ENCODE measurements around the gene TXNDC5. TPM values are rescaled to one million over a fixed set of nuclear protein-coding genes. Genes with fewer than 3 reads are reported as not detected.
A peak's percentile ranks its signal among the peaks of the same experiment; 100 is the strongest.

The TXNDC5 gene
- 343 and 378 TPM in 2 replicates for total RNA-seq (2014; rRNA removed; shearing (Covaris generic))

- H3K9me3 ChIP-seq (replicated peaks): no peaks in the 10 kb centered on the region; the same call in 1 of the 2 replicates
- no peaks in the 10 kb centered on the region for H3K27me3 ChIP-seq (replicated peaks)
- H3K27ac ChIP-seq: peak within 1 kb of the TSS; percentile 63
- peaks cover 16% of the 10 kb centered on the region for H3K36me3 ChIP-seq
- DNase-seq (ENCODE audit: low read depth in 1 of 2, low spot score in 2 of 2): peak; percentile 59 to 77
- H3K4me3 ChIP-seq: peak within 1 kb of the TSS; percentile 90
- peaks cover 26% of the 10 kb centered on the region for H3K4me1 ChIP-seq (replicated peaks)
Observed at GRCh38 chr6:7910654-7911344, at the start of gene TXNDC5. Gene TXNDC5 (minus strand): TSS chr6:7910788. CDS start chr6:7910776, 12 bp downstream.

- Histone ChIP-seq H3K36me3 (no peaks in the 10 kb centered on the region), H3K27me3 (replicated peaks) (no peaks in the 10 kb centered on the region), H3K27ac (no peak overlapping the region), H3K4me3 (no peak overlapping the region), H3K4me1 (replicated peaks) (no peaks in the 10 kb centered on the region), H3K9me3 (replicated peaks) (no peaks in the 10 kb centered on the region; the same call in 1 of the 2 replicates)
- DNase-seq (ENCODE audit: low read depth in 1 of 2, low spot score in 2 of 2): no peak
Observed at GRCh38 chr6:7960141-7960540, 49.6 kb upstream of the TXNDC5 start.

GRCh38 chr6:7959453-7959852 lies 48.9 kb upstream of the TXNDC5 start:
- Histone ChIP-seq H3K27ac (no peak overlapping the region), H3K27me3 (replicated peaks) (no peaks in the 10 kb centered on the region), H3K4me3 (no peak overlapping the region), H3K36me3 (no peaks in the 10 kb centered on the region), H3K4me1 (replicated peaks) (no peaks in the 10 kb centered on the region), H3K9me3 (replicated peaks) (no peaks in the 10 kb centered on the region; the same call in 1 of the 2 replicates)
- DNase-seq (ENCODE audit: low read depth in 1 of 2, low spot score in 2 of 2): no peak

DNA sequence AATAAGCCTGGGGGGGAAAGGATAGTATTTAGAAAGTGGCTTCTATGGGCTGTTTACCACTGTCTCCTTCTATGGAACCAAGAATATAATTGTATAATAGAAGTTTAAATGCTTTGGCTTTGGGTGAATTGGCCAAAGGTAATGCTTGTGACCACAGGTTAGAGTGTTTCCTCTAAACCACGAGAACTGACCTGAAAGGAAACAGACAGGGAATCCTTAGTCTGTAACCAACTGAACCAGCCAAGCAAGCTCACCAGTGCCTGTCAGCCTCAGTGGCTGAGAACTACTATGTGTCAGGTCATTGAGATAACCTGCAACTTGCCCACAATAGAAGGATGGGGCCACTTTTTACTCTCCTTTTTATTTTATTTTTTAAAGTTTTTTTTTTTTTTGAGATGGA lies 47.9 kb upstream of the TXNDC5 start:
- Histone ChIP-seq H3K4me3 (no peak overlapping the region), H3K4me1 (replicated peaks) (no peaks in the 10 kb centered on the region), H3K27me3 (replicated peaks) (no peaks in the 10 kb centered on the region), H3K27ac (no peak overlapping the region), H3K36me3 (no peaks in the 10 kb centered on the region), H3K9me3 (replicated peaks) (no peaks in the 10 kb centered on the region; the same call in 1 of the 2 replicates)
- DNase-seq (ENCODE audit: low read depth in 1 of 2, low spot score in 2 of 2): no peak

- DNase-seq (ENCODE audit: low read depth in 1 of 2, low spot score in 2 of 2): no peak
- Histone ChIP-seq H3K4me3 (no peak overlapping the region), H3K27ac (no peak overlapping the region), H3K4me1 (replicated peaks) (no peaks in the 10 kb centered on the region), H3K9me3 (replicated peaks) (no peaks in the 10 kb centered on the region; the same call in 1 of the 2 replicates), H3K27me3 (replicated peaks) (no peaks in the 10 kb centered on the region), H3K36me3 (no peaks in the 10 kb centered on the region)
Observed at GRCh38 chr6:7956257-7956656, 45.7 kb upstream of the TXNDC5 start.

DNA sequence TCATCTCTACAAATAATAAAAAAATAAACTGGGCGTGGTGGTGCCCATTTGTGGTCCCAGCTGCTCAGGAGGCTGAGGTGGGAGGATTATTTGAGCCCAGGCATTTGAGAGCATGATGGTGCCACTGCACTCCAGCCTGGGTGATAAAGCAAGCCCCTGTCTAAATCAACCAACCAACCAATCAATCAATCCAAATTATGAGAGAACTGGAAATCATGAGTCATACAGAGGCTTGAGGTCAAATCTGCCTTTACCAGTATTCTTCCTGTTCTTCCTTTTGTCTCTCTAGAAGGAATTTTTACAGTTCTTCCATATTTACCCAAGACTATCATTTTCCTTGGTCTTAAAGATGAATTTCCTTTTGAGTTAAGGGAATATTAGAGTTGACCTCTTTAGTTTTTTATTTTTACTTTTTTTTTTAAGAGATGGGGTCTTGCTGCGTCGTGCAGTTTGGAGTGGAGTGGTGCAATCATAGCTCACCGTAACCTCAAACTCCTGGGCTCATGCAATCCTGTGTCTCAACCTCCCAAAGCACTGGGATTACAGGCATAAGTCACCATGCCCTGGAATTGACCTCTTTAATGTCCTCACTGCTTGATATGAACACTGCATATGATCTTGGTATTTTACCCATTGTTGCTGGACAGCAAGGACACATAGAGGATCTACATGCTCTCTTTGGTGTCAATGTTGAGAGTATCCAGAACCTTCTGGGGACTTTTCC lies 44.1 kb upstream of the TXNDC5 start:
- no peak for DNase-seq (ENCODE audit: low read depth in 1 of 2, low spot score in 2 of 2)
- Histone ChIP-seq H3K4me3 (no peak overlapping the region), H3K4me1 (replicated peaks) (no peaks in the 10 kb centered on the region), H3K36me3 (no peaks in the 10 kb centered on the region), H3K27ac (no peak overlapping the region), H3K9me3 (replicated peaks) (no peaks in the 10 kb centered on the region), H3K27me3 (replicated peaks) (no peaks in the 10 kb centered on the region)

DNA sequence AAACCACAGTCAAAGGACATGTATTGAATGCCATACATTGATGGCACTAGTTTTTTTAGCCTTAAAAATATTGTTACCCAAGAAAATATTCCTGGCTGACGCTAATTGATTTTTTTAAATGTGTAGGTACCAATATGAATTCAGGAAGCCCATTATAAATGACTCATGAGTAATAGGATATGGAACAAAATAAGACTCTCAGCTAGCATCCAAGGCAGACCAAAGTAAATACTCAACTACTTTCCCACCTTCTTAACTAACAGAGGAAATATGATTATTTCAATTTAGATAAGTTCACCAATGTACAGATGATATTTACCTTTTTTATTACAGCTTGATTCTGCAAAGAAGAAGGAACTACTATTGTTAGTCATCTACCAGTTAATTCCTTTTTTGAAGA lies 43.2 kb upstream of the TXNDC5 start:
- Histone ChIP-seq H3K4me1 (replicated peaks) (no peaks in the 10 kb centered on the region), H3K27ac (no peak overlapping the region)

DNA sequence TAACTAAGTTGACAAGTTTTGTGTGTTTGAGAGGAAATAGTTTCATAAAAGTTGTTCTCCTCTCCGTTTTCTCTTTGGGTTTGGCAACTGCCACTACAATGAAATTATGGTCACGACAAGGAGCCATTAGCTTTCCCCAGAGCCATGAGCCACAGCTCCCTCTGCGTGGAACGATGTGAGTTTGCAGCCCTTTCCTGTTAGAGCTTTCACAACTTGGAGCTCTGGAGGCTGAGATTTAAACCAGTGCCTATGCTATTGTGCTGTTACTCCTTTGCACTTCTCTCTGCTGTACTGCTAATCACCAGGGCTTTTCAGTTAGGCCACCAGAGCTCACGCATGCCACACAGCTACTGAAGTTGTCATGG lies 29.3 kb upstream of the TXNDC5 start:
- DNase-seq (ENCODE audit: low read depth in 1 of 2, low spot score in 2 of 2): peak in 1 of 2 experiments; percentile 36
- Histone ChIP-seq H3K4me1 (replicated peaks) (0 out of 2 replicates have a peak, but pooled peaks cover 11% of the 10 kb centered on the region), H3K4me3 (no peak overlapping the region), H3K9me3 (replicated peaks) (no peaks in the 10 kb centered on the region), H3K27ac (no peak overlapping the region), H3K36me3 (no peaks in the 10 kb centered on the region), H3K27me3 (replicated peaks) (no peaks in the 10 kb centered on the region)

More for the DNA sequence above, 43.2 kb upstream of the TXNDC5 start:
- H3K36me3 ChIP-seq: no peaks in the 10 kb centered on the region
- no peaks in the 10 kb centered on the region for H3K27me3 ChIP-seq (replicated peaks)
- H3K9me3 ChIP-seq (replicated peaks): no peaks in the 10 kb centered on the region
- no peak for DNase-seq (ENCODE audit: low read depth in 1 of 2, low spot score in 2 of 2)
- no peak overlapping the region for H3K4me3 ChIP-seq

- Histone ChIP-seq H3K4me1 (replicated peaks) (0 out of 2 replicates have a peak, but pooled peaks cover 11% of the 10 kb centered on the region), H3K27ac (no peak overlapping the region), H3K27me3 (replicated peaks) (no peaks in the 10 kb centered on the region), H3K9me3 (replicated peaks) (no peaks in the 10 kb centered on the region), H3K4me3 (no peak overlapping the region), H3K36me3 (no peaks in the 10 kb centered on the region)
- no peak for DNase-seq (ENCODE audit: low read depth in 1 of 2, low spot score in 2 of 2)
Observed at GRCh38 chr6:7939184-7939863, 28.7 kb upstream of the TXNDC5 start.

GRCh38 chr6:7938562-7939183 lies 28.1 kb upstream of the TXNDC5 start:
- H3K4me3 ChIP-seq: no peak overlapping the region
- no peaks in the 10 kb centered on the region for H3K36me3 ChIP-seq
- H3K27me3 ChIP-seq (replicated peaks): no peaks in the 10 kb centered on the region
- no peak overlapping the region for H3K27ac ChIP-seq
- 0 out of 2 replicates have a peak, but pooled peaks cover 11% of the 10 kb centered on the region for H3K4me1 ChIP-seq (replicated peaks)
- H3K9me3 ChIP-seq (replicated peaks): no peaks in the 10 kb centered on the region
- DNase-seq (ENCODE audit: low read depth in 1 of 2, low spot score in 2 of 2): no peak

DNA sequence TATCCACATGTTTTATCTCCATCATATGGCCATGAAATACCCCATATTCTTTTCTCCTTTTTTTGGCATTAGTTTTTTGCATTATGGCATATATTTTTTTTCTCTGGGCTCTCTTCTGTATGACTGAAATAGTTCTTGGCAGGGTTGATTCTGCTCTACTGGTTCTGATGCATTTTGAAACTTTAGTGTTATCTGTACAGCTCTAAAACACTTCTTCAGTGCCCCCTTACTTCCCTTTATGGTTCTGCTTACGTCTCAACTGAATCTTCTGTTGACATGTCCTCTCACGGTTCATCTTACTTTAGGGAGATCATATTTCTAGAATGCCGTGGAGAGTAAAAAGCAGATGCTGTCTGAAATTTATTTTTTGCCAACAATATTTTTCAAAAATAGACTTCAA lies 23.2 kb upstream of the TXNDC5 start:
- Histone ChIP-seq H3K36me3 (no peaks in the 10 kb centered on the region), H3K27ac (no peak overlapping the region), H3K4me3 (no peak overlapping the region), H3K4me1 (replicated peaks) (no peaks in the 10 kb centered on the region), H3K9me3 (replicated peaks) (no peaks in the 10 kb centered on the region), H3K27me3 (replicated peaks) (no peaks in the 10 kb centered on the region)
- DNase-seq (ENCODE audit: low read depth in 1 of 2, low spot score in 2 of 2): no peak

DNA sequence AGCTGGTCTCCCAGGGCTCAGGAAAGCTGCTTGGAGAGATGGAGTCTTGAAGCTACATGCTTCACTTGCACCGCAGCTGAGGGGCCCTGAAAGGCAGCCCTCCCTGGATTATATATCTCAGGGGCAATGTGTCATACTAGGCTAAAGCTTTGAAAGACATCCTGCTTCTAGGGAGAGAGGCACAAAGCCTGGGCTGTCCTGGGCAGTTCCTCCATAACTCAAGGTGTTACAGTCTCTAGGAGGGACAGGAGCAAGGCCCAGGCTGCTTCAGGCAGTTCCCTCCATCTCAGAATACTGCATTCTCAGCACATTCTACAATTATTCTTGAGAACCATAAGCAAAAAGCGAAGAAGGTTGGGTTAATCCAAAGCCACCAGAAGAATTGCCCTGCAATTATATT lies 22.0 kb upstream of the TXNDC5 start:
- no peak for DNase-seq (ENCODE audit: low read depth in 1 of 2, low spot score in 2 of 2)
- H3K4me1 ChIP-seq (replicated peaks): no peaks in the 10 kb centered on the region
- H3K27ac ChIP-seq: no peak overlapping the region
- no peaks in the 10 kb centered on the region for H3K36me3 ChIP-seq
- no peaks in the 10 kb centered on the region for H3K27me3 ChIP-seq (replicated peaks)
- H3K9me3 ChIP-seq (replicated peaks): no peaks in the 10 kb centered on the region
- no peak overlapping the region for H3K4me3 ChIP-seq

DNA sequence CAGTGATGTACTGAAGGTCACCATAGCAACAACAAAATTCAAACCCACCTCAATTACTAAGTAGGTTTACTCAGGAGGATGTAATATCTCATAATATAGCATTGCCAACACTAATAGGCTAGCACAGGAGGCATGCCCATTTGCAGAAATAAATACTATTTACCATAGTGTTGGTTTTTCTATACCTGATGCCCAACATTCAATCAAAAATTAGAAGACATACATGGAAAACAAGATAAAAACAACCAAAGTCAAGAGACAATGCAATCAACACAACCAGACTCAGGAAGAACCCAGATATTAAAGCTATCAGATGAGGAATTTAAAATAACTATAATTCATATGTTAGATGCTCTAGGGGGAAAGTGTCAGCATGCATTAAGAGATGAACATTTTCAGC lies 14.3 kb upstream of the TXNDC5 start:
- H3K27me3 ChIP-seq (replicated peaks): no peaks in the 10 kb centered on the region

More for the DNA sequence above, 14.3 kb upstream of the TXNDC5 start:
- Histone ChIP-seq H3K4me3 (no peak overlapping the region), H3K4me1 (replicated peaks) (no peaks in the 10 kb centered on the region), H3K9me3 (replicated peaks) (no peaks in the 10 kb centered on the region), H3K36me3 (no peaks in the 10 kb centered on the region), H3K27ac (no peak overlapping the region)
- no peak for DNase-seq (ENCODE audit: low read depth in 1 of 2, low spot score in 2 of 2)
